GM20000 (cell line): Measurements from ENCODE around the gene GGA3.
A peak's percentile ranks its signal among the peaks of the same experiment; 100 is the strongest.

Source experiments
- DNase-seq: peaks from one replicate; pipeline ENCODE4 v3.0.0; 2012; ENCODE audit warnings: low spot score
- TF ChIP-seq, protein P1 (sequence below): IDR thresholded peaks from 2 replicates; pipeline ENCODE4 v1.5.1; 2012; ENCODE audit warnings: mild to moderate bottlenecking, control low read depth; ENCODE audit errors: extremely low read depth, missing control alignments

Gene GGA3

GRCh38 chr17:75245011-75245410 lies 16.4 kb downstream of the GGA3 start:
- TF ChIP-seq, protein P1, sequence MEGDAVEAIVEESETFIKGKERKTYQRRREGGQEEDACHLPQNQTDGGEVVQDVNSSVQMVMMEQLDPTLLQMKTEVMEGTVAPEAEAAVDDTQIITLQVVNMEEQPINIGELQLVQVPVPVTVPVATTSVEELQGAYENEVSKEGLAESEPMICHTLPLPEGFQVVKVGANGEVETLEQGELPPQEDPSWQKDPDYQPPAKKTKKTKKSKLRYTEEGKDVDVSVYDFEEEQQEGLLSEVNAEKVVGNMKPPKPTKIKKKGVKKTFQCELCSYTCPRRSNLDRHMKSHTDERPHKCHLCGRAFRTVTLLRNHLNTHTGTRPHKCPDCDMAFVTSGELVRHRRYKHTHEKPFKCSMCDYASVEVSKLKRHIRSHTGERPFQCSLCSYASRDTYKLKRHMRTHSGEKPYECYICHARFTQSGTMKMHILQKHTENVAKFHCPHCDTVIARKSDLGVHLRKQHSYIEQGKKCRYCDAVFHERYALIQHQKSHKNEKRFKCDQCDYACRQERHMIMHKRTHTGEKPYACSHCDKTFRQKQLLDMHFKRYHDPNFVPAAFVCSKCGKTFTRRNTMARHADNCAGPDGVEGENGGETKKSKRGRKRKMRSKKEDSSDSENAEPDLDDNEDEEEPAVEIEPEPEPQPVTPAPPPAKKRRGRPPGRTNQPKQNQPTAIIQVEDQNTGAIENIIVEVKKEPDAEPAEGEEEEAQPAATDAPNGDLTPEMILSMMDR = no peak
- no peak for DNase-seq

GRCh38 chr17:75244133-75244866 lies 17.1 kb downstream of the GGA3 start:
- TF ChIP-seq, protein P1 = no peak
- peak; percentile 49 for DNase-seq

GRCh38 chr17:75242461-75243042 lies 18.9 kb downstream of the GGA3 start:
- DNase-seq = peak; percentile 50

DNA sequence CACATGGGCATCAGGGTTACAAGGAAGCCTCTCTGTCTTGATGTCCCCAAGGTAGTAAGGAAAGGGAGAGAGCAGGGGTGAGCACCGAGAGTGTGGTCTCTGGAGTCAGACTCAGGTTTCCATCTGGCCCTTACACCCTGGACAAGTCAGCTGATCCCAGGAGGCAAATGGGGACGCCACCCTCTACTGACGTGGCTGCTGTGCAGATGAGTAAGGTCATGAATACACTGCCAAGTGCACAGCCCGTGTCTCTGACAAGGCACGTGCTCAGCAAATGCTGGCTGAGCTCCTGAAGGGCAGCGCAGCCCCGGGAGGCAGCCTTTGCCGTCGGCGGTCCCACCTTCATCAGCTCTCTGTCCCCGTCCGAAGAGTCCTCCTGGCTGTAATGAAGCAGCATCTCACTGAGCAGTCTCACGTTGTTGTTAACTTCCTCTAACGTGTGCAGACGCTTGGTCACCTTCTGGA lies 19.4 kb downstream of the GGA3 start:
- TF ChIP-seq, protein P1 = no peak
- DNase-seq = no peak

More at GRCh38 chr17:75242461-75243042, 18.9 kb downstream of the GGA3 start:
- TF ChIP-seq, protein P1 = no peak

DNA sequence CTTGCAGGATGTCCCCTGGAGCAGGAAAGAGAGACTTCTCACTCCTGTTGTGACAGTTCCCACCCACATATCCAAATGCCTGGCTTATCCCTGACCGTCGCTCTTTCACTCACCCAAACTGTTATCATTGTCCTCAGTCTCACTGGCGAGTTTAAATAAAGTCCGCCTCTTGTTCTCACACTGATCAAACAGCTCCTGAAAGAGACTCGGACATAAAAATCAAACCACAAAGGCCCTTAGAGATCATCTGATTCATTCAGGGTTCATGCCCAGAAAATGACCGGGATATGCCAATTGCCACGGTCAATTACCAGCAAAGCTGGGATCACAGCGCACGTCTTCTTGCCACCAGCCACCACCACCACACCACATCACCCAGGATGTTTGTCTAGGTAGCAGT lies 19.9 kb downstream of the GGA3 start:
- TF ChIP-seq, protein P1 = no peak
- DNase-seq = no peak

- DNase-seq = no peak
- TF ChIP-seq, protein P1 = no peak
Measured at GRCh38 chr17:75241143-75241430, 20.3 kb downstream of the GGA3 start.

- no peak for DNase-seq
- TF ChIP-seq, protein P1 = peak; percentile 91
Measured at GRCh38 chr17:75240394-75241142, 20.8 kb downstream of the GGA3 start.
